GM06990 (cell line): Measurements from ENCODE around the gene RAPGEF4.

Experiments used
- DNase-seq: peaks from one replicate; pipeline ENCODE4 v3.0.0-alpha.2; 2011; ENCODE audit not compliant: insufficient read length; ENCODE audit errors: extremely low read depth
- H3K27me3 ChIP-seq: replicated peaks from 2 replicates; pipeline ENCODE4 v1.6.0; 2011; ENCODE audit warnings: low read length; ENCODE audit not compliant: control insufficient read depth, insufficient read depth
- H3K36me3 ChIP-seq: 2 replicates; pipeline ENCODE4 v1.5.1; 2011; ENCODE audit warnings: low read length; ENCODE audit not compliant: control insufficient read depth, insufficient read depth
- H3K4me3 ChIP-seq: replicated peaks from 2 replicates; pipeline ENCODE4 v1.5.1; 2011; ENCODE audit warnings: low read depth, mild to moderate bottlenecking, control low read depth, low read length
- CTCF ChIP-seq: IDR thresholded peaks from 2 replicates; pipeline ENCODE4 v1.5.1; 2011; ENCODE audit warnings: low read length, control low read depth, mild to moderate bottlenecking, inconsistent platforms; ENCODE audit not compliant: insufficient read depth, poor library complexity, severe bottlenecking

RAPGEF4 gene

GRCh38 chr2:172976816-172977215 lies 241.2 kb downstream of the RAPGEF4 start:
- no peak for TF ChIP-seq CTCF
- Histone ChIP-seq H3K4me3 (no peak overlapping the region), H3K27me3 (no peaks in the 10 kb centered on the region)

GRCh38 chr2:172977270-172978062 lies 241.8 kb downstream of the RAPGEF4 start:
- no peak for DNase-seq
- no peak overlapping the region for H3K4me3 ChIP-seq
- no peaks in the 10 kb centered on the region for H3K36me3 ChIP-seq
- H3K27me3 ChIP-seq = no peaks in the 10 kb centered on the region
- no peak for TF ChIP-seq CTCF

More at GRCh38 chr2:172976816-172977215, 241.2 kb downstream of the RAPGEF4 start:
- DNase-seq = no peak
- no peaks in the 10 kb centered on the region for H3K36me3 ChIP-seq

- H3K4me3 ChIP-seq = no peak overlapping the region
- DNase-seq = no peak
- no peak for TF ChIP-seq CTCF
These were observed 242.4 kb downstream of the RAPGEF4 start for GRCh38 chr2:172978063-172978383.

GRCh38 chr2:172985139-172985892 lies 249.7 kb downstream of the RAPGEF4 start:
- Histone ChIP-seq H3K36me3 (no peaks in the 10 kb centered on the region), H3K27me3 (no peaks in the 10 kb centered on the region), H3K4me3 (no peak overlapping the region)
- no peak for DNase-seq
- no peak for TF ChIP-seq CTCF

More at GRCh38 chr2:172978063-172978383, 242.4 kb downstream of the RAPGEF4 start:
- H3K27me3 ChIP-seq = no peaks in the 10 kb centered on the region
- H3K36me3 ChIP-seq = no peaks in the 10 kb centered on the region

GRCh38 chr2:172986040-172986439 lies 250.4 kb downstream of the RAPGEF4 start:
- no peak overlapping the region for H3K4me3 ChIP-seq
- no peak for DNase-seq
- no peaks in the 10 kb centered on the region for H3K36me3 ChIP-seq
- no peaks in the 10 kb centered on the region for H3K27me3 ChIP-seq
- TF ChIP-seq CTCF = no peak
